ENCODE results near the gene DEFB121.
"Not testable (repeated sequence)": the region's sequence is repeated elsewhere in the genome, so short reads cannot be mapped to it uniquely, and the experiment has no call there.

- TF ChIP-seq TAF1, POLR2AphosphoS5, POLR2A (IDR thresholded peaks at IDR 0.05; ENCODE audit: low read depth, low read length): not testable (repeated sequence)
Observed at GRCh38 chr20:31427576-31427975, 21.6 kb upstream of the DEFB121 start.

Data from GM12891 (cell line).